Aorta (tissue), 5 donors: ENCODE data around the gene DNAH2. TPM values are rescaled to one million over a fixed set of nuclear protein-coding genes. Genes with fewer than 3 reads are reported as not detected.
"Not testable (repeated sequence)": the region's sequence is repeated elsewhere in the genome, so short reads cannot be mapped to it uniquely, and the experiment has no call there.

Experiments used
- ATAC-seq: fragments of 200-7000 bp; cut with Tn5 transposase; one replicate; pipeline ENCODE4 v1.9.1; 2022; ENCODE audit warnings: moderate library complexity; ENCODE audit not compliant: low FRiP score
- DNase-seq, 2 donors: peaks; one replicate each; pipeline ENCODE4 v3.0.0-alpha.2; 2020
- H3K27ac ChIP-seq, 2 donors: one replicate each; pipeline ENCODE4 v1.5.1; 2013; ENCODE audit warnings: low read length in 2 of 2, mild to moderate bottlenecking in 2 of 2, moderate library complexity in 2 of 2, control low read depth in 1 of 2, inconsistent platforms in 1 of 2, low read depth in 1 of 2
- H3K27me3 ChIP-seq, 2 donors: one replicate each; pipeline ENCODE4 v1.6.1; 2013; ENCODE audit warnings: control low read depth in 1 of 2, low read length in 1 of 2, mild to moderate bottlenecking in 1 of 2, moderate library complexity in 1 of 2; ENCODE audit not compliant: insufficient read depth in 2 of 2, control insufficient read depth in 1 of 2
- H3K36me3 ChIP-seq, 2 donors: one replicate each; pipeline ENCODE4 v1.6.1; 2013; ENCODE audit warnings: control low read depth in 1 of 2, low read length in 1 of 2, mild to moderate bottlenecking in 1 of 2; ENCODE audit not compliant: insufficient read depth in 2 of 2, control insufficient read depth in 1 of 2
- H3K4me1 ChIP-seq, 2 donors: one replicate each; pipeline ENCODE4 v1.6.1; 2013; ENCODE audit warnings: low read length in 2 of 2, control low read depth in 1 of 2, mild to moderate bottlenecking in 1 of 2, moderate library complexity in 1 of 2; ENCODE audit not compliant: insufficient read depth in 2 of 2, control insufficient read depth in 1 of 2
- H3K4me3 ChIP-seq, 2 donors: one replicate each; pipeline ENCODE4 v1.5.1; 2013; ENCODE audit warnings: low read length in 2 of 2, control low read depth in 1 of 2, mild to moderate bottlenecking in 1 of 2
- H3K9me3 ChIP-seq: one replicate; pipeline ENCODE4 v1.6.1; 2013; ENCODE audit warnings: mild to moderate bottlenecking, low read length; ENCODE audit not compliant: control insufficient read depth
- WGBS, 2 donors: extraction: QIAGEN DNeasy Blood & Tissue Kit; methylation state at CpG; one replicate each; pipeline ENCODE4 v1.1.7; 2013; 5-methylcytosine and 5-hydroxymethylcytosine counted together
- intact Hi-C, 2 donors: fragments of 100-400 bp; cut with DNase I; formaldehyde crosslinking; loops; one replicate each; pipeline versions ENCODE4 v1.14.2 to v1.15.0; 2022
- polyA plus RNA-seq, 2 donors: library from polyadenylated mRNA; stranded (reverse); fragments of 200-250 nt; gene quantifications; one replicate each; pipeline ENCODE4 v1.2.3, GENCODE V29; 2013
- total RNA-seq, 2 donors: library from RNA; stranded (reverse); fragmentation: NEBNext Ultra II Directional; extraction: Animal tissue kit (Norgen Biotek cat#: 25700); gene quantifications; one replicate each; pipeline ENCODE4 v1.2.1, GENCODE V29; 2021
- donor health status: healthy with polysubstance abuse.
- donor health status: Bipolar disorder and iron deficiency.
- donor health status: DM: no; HTN: no; CAD: no.
- donor health status: DM: no; HTN: no; CAD: no.
- donor health status: DM: yes; HTN: yes; CAD: no.

The DNAH2 gene
- total and polyA plus RNA-seq, 4 donors = 0.08 to 1.6 (median 0.16) TPM; not detected in 1

- Histone ChIP-seq H3K4me3 (no peak overlapping the region), H3K9me3 (no peaks in the 10 kb centered on the region), H3K4me1 (no peaks in the 10 kb centered on the region), H3K27ac (no peak overlapping the region), H3K36me3 (no peaks in the 10 kb centered on the region), H3K27me3 (no peaks in the 10 kb centered on the region)
- intact Hi-C loops = no loop called here
- ATAC-seq (no peak), DNase-seq (no peak)
- 51 to 52% methylated on average over 19 of the region's 19 CpGs for WGBS, 2 donors
These were observed 76.6 kb downstream of the DNAH2 start for GRCh38 chr17:7794075-7794663.

- Histone ChIP-seq H3K4me1 (no peaks in the 10 kb centered on the region), H3K9me3 (no peaks in the 10 kb centered on the region), H3K27me3 (no peaks in the 10 kb centered on the region), H3K36me3 (no peaks in the 10 kb centered on the region), H3K27ac (no peak overlapping the region), H3K4me3 (no peak overlapping the region)
- WGBS, 2 donors = 85 to 94% methylated on average over 13 of the region's 13 CpGs
- intact Hi-C loops = no loop called here
- no peak for ATAC-seq
- DNase-seq = no peak
These were observed 80.4 kb downstream of the DNAH2 start for GRCh38 chr17:7797976-7798375.

- WGBS, 2 donors = 78 to 80% methylated on average over 13 of the region's 13 CpGs
- DNase-seq = peak; percentile 28 to 70
- no peaks in the 10 kb centered on the region for H3K36me3 ChIP-seq
- no peak overlapping the region for H3K4me3 ChIP-seq
- H3K9me3 ChIP-seq = no peaks in the 10 kb centered on the region
- intact Hi-C loops = no loop called here
- no peaks in the 10 kb centered on the region for H3K4me1 ChIP-seq
- no peak for ATAC-seq
- no peak overlapping the region for H3K27ac ChIP-seq
- no peaks in the 10 kb centered on the region for H3K27me3 ChIP-seq
These were observed 81.3 kb downstream of the DNAH2 start for GRCh38 chr17:7798839-7799238.

- Histone ChIP-seq H3K4me3 (no peak overlapping the region), H3K27me3 (no peaks in the 10 kb centered on the region), H3K4me1 (no peaks in the 10 kb centered on the region), H3K36me3 (no peaks in the 10 kb centered on the region), H3K27ac (no peak overlapping the region), H3K9me3 (no peaks in the 10 kb centered on the region)
- 40 to 43% methylated on average over 13 of the region's 13 CpGs for WGBS, 2 donors
- no peak for ATAC-seq
- intact Hi-C loops = no loop called here
- no peak for DNase-seq
These were observed 86.4 kb downstream of the DNAH2 start for GRCh38 chr17:7803981-7804380.

GRCh38 chr17:7806587-7806986 is 89.0 kb downstream of the DNAH2 start:
- DNase-seq (no peak), ATAC-seq (no peak)
- Histone ChIP-seq H3K4me1 (no peaks in the 10 kb centered on the region), H3K9me3 (no peaks in the 10 kb centered on the region), H3K36me3 (no peaks in the 10 kb centered on the region), H3K4me3 (no peak overlapping the region), H3K27me3 (no peaks in the 10 kb centered on the region), H3K27ac (no peak overlapping the region)
- WGBS, 2 donors = 84 to 88% methylated on average over 6 of the region's 6 CpGs
- intact Hi-C loops = no loop called here

- intact Hi-C loops = no loop called here
- Histone ChIP-seq H3K4me1 (no peaks in the 10 kb centered on the region), H3K27ac (no peak overlapping the region), H3K9me3 (no peaks in the 10 kb centered on the region), H3K4me3 (no peak overlapping the region), H3K36me3 (no peaks in the 10 kb centered on the region), H3K27me3 (no peaks in the 10 kb centered on the region)
- WGBS, 2 donors = 81 to 87% methylated on average over 21 of the region's 21 CpGs
- no peak for ATAC-seq
- DNase-seq = peak in 1 of 2 donors; percentile 51
These were observed 89.7 kb downstream of the DNAH2 start for GRCh38 chr17:7807206-7807605.

- no peaks in the 10 kb centered on the region for H3K9me3 ChIP-seq
- no peaks in the 10 kb centered on the region for H3K4me1 ChIP-seq
- no peaks in the 10 kb centered on the region for H3K27me3 ChIP-seq
- DNase-seq = peak in 1 of 2 donors; percentile 9
- H3K4me3 ChIP-seq = no peak overlapping the region
- no peaks in the 10 kb centered on the region for H3K36me3 ChIP-seq
- no peak for ATAC-seq
- intact Hi-C loops = no loop called here
- WGBS, 2 donors = 68 to 73% methylated on average over 11 of the region's 11 CpGs
- H3K27ac ChIP-seq = no peak overlapping the region
These were observed 91.7 kb downstream of the DNAH2 start for GRCh38 chr17:7809086-7809790.

- H3K36me3 ChIP-seq, H3K27ac ChIP-seq, intact Hi-C loops, H3K4me1 ChIP-seq, H3K27me3 ChIP-seq, ATAC-seq, H3K4me3 ChIP-seq, H3K9me3 ChIP-seq: not testable (repeated sequence)
- WGBS, 2 donors = 82 to 85% methylated on average over 9 of the region's 9 CpGs
- DNase-seq = peak; percentile 8 to 26
These were observed 92.3 kb downstream of the DNAH2 start for GRCh38 chr17:7809791-7810343.

GRCh38 chr17:7811251-7811650 is 93.7 kb downstream of the DNAH2 start:
- Histone ChIP-seq H3K9me3 (no peaks in the 10 kb centered on the region), H3K4me1 (no peaks in the 10 kb centered on the region), H3K4me3 (no peak overlapping the region), H3K27me3 (no peaks in the 10 kb centered on the region), H3K27ac (no peak overlapping the region), H3K36me3 (no peaks in the 10 kb centered on the region)
- 75 to 81% methylated on average over 3 of the region's 3 CpGs for WGBS, 2 donors
- no peak for ATAC-seq
- no peak for DNase-seq
- intact Hi-C loops = no loop called here
